K562 (cell line): Measurements from ENCODE around the gene ANKRD23. TPM values are rescaled to one million over a fixed set of nuclear protein-coding genes. Genes with fewer than 3 reads are reported as not detected.

Source experiments
- ATAC-seq: fragments of 200-7000 bp; cut with Tn5 transposase; 3 replicates; pipeline ENCODE4 v1.9.1; 2020; ENCODE audit warnings: moderate library complexity
- BruUV-seq: library from RNA; stranded (reverse); fragments of 400-500 nt; replicated peaks from 2 replicates; lab custom pipeline; 2021; lab: Mats Ljungman, UMichigan
- CTCF ChIA-PET: fragments of 300-600 bp; formaldehyde crosslinking; extraction: SDS; loops from one replicate; lab custom pipeline; 2021; ENCODE audit warnings: low intra/inter-chr PET ratio; lab: Yijun Ruan, JAX
- POLR2A ChIA-PET: fragments of 300-600, 350-650 bp; sonication (Branson Sonifier 250); formaldehyde crosslinking; extraction: SDS; loops from one replicate; lab custom pipeline; 2021; ENCODE audit warnings: antibody characterized with exemption, inconsistent platforms; lab: Yijun Ruan, JAX
- DNase-seq, 4 experiments: peaks; one replicate each; pipeline versions ENCODE4 v3.0.0 to v3.0.0-alpha.2; 2011 to 2018; ENCODE audit warnings: low spot score in 3 of 4, mixed read lengths in 3 of 4; ENCODE audit errors: extremely low read depth in 1 of 4
- FAIRE-seq: peaks from 2 replicates; lab custom pipeline; 2011; peaks lifted over from hg19 to GRCh38; lab: Jason Lieb, UNC
- H2AFZ ChIP-seq: 2 replicates; pipeline ENCODE4 v1.6.0; 2011; ENCODE audit warnings: low read depth, low read length, control low read depth, inconsistent platforms
- H3K27ac ChIP-seq: fragments of 200-600 bp; 3 replicates; pipeline ENCODE4 v1.8.0; 2011; ENCODE audit warnings: low read depth, mild to moderate bottlenecking, control low read depth, inconsistent platforms, low read length, moderate library complexity, mixed read lengths; ENCODE audit errors: extremely low read depth
- H3K27me3 ChIP-seq, 2 experiments: fragments of 300-600 bp in 1 of 2; 2 replicates in 1 of 2; 3 replicates in 1 of 2; pipeline versions ENCODE4 v1.6.0 to v1.8.0; 2011; ENCODE audit warnings: inconsistent platforms in 2 of 2, low read length in 2 of 2, mild to moderate bottlenecking in 1 of 2, mixed read lengths in 1 of 2, moderate library complexity in 1 of 2; ENCODE audit not compliant: control insufficient read depth in 2 of 2, insufficient read depth in 2 of 2
- H3K36me3 ChIP-seq: fragments of 300-600 bp; 3 replicates; pipeline ENCODE4 v1.8.0; 2011; ENCODE audit warnings: mild to moderate bottlenecking, low read length, inconsistent platforms; ENCODE audit not compliant: control insufficient read depth, insufficient read depth
- H3K4me1 ChIP-seq, 2 experiments: fragments of 200-600 bp in 1 of 2; replicated peaks in 1 of 2; 2 replicates in 1 of 2; 3 replicates in 1 of 2; pipeline versions ENCODE4 v1.5.1 to v1.8.0; 2011; ENCODE audit warnings: inconsistent platforms in 2 of 2, low read length in 2 of 2, mild to moderate bottlenecking in 1 of 2, mixed read lengths in 1 of 2, moderate library complexity in 1 of 2; ENCODE audit not compliant: control insufficient read depth in 2 of 2, insufficient read depth in 2 of 2
- H3K4me2 ChIP-seq: 2 replicates; pipeline ENCODE4 v1.6.1; 2011; ENCODE audit warnings: low read length, control low read depth, inconsistent platforms, mixed read lengths; ENCODE audit not compliant: insufficient read depth
- H3K4me3 ChIP-seq: fragments of 200-600 bp; sonication (generic), shearing (Covaris generic); 2 replicates; pipeline ENCODE4 v1.5.1; 2016; ENCODE audit warnings: control low read depth, inconsistent platforms
- H3K79me2 ChIP-seq: fragments of 200-600 bp; 3 replicates; pipeline ENCODE4 v1.8.0; 2011; ENCODE audit warnings: low read length, inconsistent platforms; ENCODE audit not compliant: control insufficient read depth, insufficient read depth
- H3K9ac ChIP-seq, 2 experiments: 2 replicates each; pipeline versions ENCODE4 v1.6.0 to v1.6.1; 2011; ENCODE audit warnings: low read depth in 2 of 2, low read length in 2 of 2, control low read depth in 1 of 2, inconsistent platforms in 1 of 2, mild to moderate bottlenecking in 1 of 2, mixed read lengths in 1 of 2; ENCODE audit not compliant: insufficient read depth in 1 of 2
- H3K9me1 ChIP-seq: one replicate; pipeline ENCODE4 v1.6.0; 2011; ENCODE audit warnings: inconsistent platforms, mild to moderate bottlenecking, low read length, moderate library complexity; ENCODE audit not compliant: control insufficient read depth, insufficient read depth
- H3K9me3 ChIP-seq: replicated peaks from 2 replicates; pipeline ENCODE4 v1.5.1; 2011; ENCODE audit warnings: low read depth, low read length, inconsistent platforms; ENCODE audit not compliant: control insufficient read depth, insufficient read depth
- H4K20me1 ChIP-seq: replicated peaks from 2 replicates; pipeline ENCODE4 v1.6.1; 2011; ENCODE audit warnings: low read length, inconsistent platforms, mixed read lengths; ENCODE audit not compliant: control insufficient read depth, insufficient read depth
- CBX5 ChIP-seq: IDR thresholded peaks from 2 replicates; pipeline ENCODE4 v1.6.1; 2014; ENCODE audit warnings: low read depth, borderline replicate concordance
- MBD1 ChIP-seq: fragments of 250-450 bp; sonication (Bioruptor Pico); IDR thresholded peaks from 2 replicates; pipeline ENCODE4 v1.8.0; 2022; ENCODE audit warnings: inconsistent platforms
- RBM34 ChIP-seq: fragments of 200-400 bp; formaldehyde crosslinking; IDR thresholded peaks from 2 replicates; pipeline ENCODE4 v1.6.1; 2018; ENCODE audit warnings: low read length, borderline replicate concordance; ENCODE audit not compliant: insufficient read depth
- WGBS: fragments of 100-300 bp; shearing (Covaris generic); methylation state at CpG from one replicate; pipeline ENCODE4 v1.1.6; 2016; ENCODE audit warnings: low coverage, mixed read lengths; ENCODE audit not compliant: insufficient coverage; ENCODE audit errors: missing lambda C conversion rate; 5-methylcytosine and 5-hydroxymethylcytosine counted together
- in situ Hi-C: fragments of 300-500 bp; cut with MboI; formaldehyde crosslinking; loops from 4 replicates; pipeline ENCODE4 v1.15.0; 2018; ENCODE audit warnings: inconsistent platforms, mixed read lengths
- intact Hi-C: fragments of 100-400 bp; cut with micrococcal nuclease; formaldehyde crosslinking; loops from 2 replicates; pipeline ENCODE4 v1.14.2; 2022
- polyA plus RNA-seq, 8 experiments: library from polyadenylated mRNA; depleted of rRNA in 4 of 8; stranded (reverse) in 5 of 8; unstranded in 3 of 8; fragments of >200 nt; fragmentation: Nextera tagmentation in 2 of 8; fragmentation: Illumina TruSeq in 1 of 8; extraction: Ambion mirVana in 2 of 8; extraction: Trizol in 1 of 8; gene quantifications; 2 replicates each; pipeline versions ENCODE4 v1.2.1 to v1.2.3, GENCODE V29; 2011 to 2014; ENCODE audit warnings: inconsistent platforms in 1 of 8, missing spikeins in 1 of 8
- total RNA-seq, 7 experiments: library from RNA; depleted of rRNA in 6 of 7; stranded (reverse); fragments of >200 nt in 6 of 7; fragmentation: Illumina TruSeq in 2 of 7; extraction: Trizol in 2 of 7; gene quantifications; 2 replicates each; pipeline versions ENCODE4 v1.2.1 to v1.2.3, GENCODE V29; 2011 to 2021; ENCODE audit warnings: low replicate concordance in 1 of 7

The ANKRD23 gene
- total and polyA plus RNA-seq, 9 of the 15 experiments (the other 6 are each of a cell fraction or from before 2014, with no cell fraction given), result 0.32 to 4.8 (median 2.8) TPM

- 84% methylated on average over 25 of the region's 27 CpGs for WGBS
- ChIA-PET POLR2A (interaction anchor here (1.4 kb wide), 1 partner anchor 13 kb away, joined by 3 read pairs; no protein-coding TSS in a partner anchor), CTCF (no interaction called here)
- Histone ChIP-seq H3K4me1 (peaks cover 0 to 10% of the 10 kb centered on the region in 2 experiments; a peak in 2 of 5 replicates), H3K79me2 (no peaks in the 10 kb centered on the region), H3K36me3 (peaks cover 25% of the 10 kb centered on the region; the same call in 2 of the 3 replicates), H3K4me3 (no peak overlapping the region), H3K9me3 (no peaks in the 10 kb centered on the region), H3K27me3 (no peaks in the 10 kb centered on the region), H4K20me1 (no peaks in the 10 kb centered on the region), H3K9me1 (no peaks in the 10 kb centered on the region), H2AFZ (no peak overlapping the region), H3K9ac (peak overlapping the region in 1 of 2 experiments; percentile 43; a peak in 2 of 4 replicates), H3K4me2 (no peak overlapping the region), H3K27ac (no peak overlapping the region)
- intact Hi-C loops (loop anchor here (10.0 kb wide), 1 partner anchor 246 kb away; no protein-coding TSS in a partner anchor), in situ Hi-C loops (no loop called here)
- DNase-seq (no peak), FAIRE-seq (no peak), ATAC-seq (peak; percentile 39)
- no TSS peak for BruUV-seq
- no peak for TF ChIP-seq MBD1 (CRISPR knock-in tag)
- no peak for TF ChIP-seq RBM34
- TF ChIP-seq CBX5, result no peak
Observed at GRCh38 chr2:96800061-96801004, 43.5 kb downstream of the ANKRD23 start.
